Endodermal cell (in vitro differentiated cells): ENCODE data around the gene MAB21L4. TPM values are rescaled to one million over a fixed set of nuclear protein-coding genes. Genes with fewer than 3 reads are reported as not detected.
A peak's percentile ranks its signal among the peaks of the same experiment; 100 is the strongest.

Experiments
- DNase-seq: peaks from one replicate; pipeline ENCODE4 v3.0.0-alpha.2; 2017
- H3K27ac ChIP-seq: 2 replicates; pipeline ENCODE4 v1.5.1; 2013; ENCODE audit warnings: mild to moderate bottlenecking, low read depth, low read length, moderate library complexity
- H3K27me3 ChIP-seq: 2 replicates; pipeline ENCODE4 v1.6.1; 2013; ENCODE audit warnings: mild to moderate bottlenecking, low read length, moderate library complexity; ENCODE audit not compliant: insufficient read depth, control insufficient read depth, poor library complexity, severe bottlenecking
- H3K36me3 ChIP-seq: 2 replicates; pipeline ENCODE4 v1.7.0; 2013; ENCODE audit warnings: mild to moderate bottlenecking, low read length, moderate library complexity; ENCODE audit not compliant: control insufficient read depth, insufficient read depth
- H3K4me1 ChIP-seq: one replicate; pipeline ENCODE4 v1.7.0; 2013; ENCODE audit warnings: low read length; ENCODE audit not compliant: control insufficient read depth, insufficient read depth
- H3K4me3 ChIP-seq: 2 replicates; pipeline ENCODE4 v1.5.1; 2013; ENCODE audit warnings: mild to moderate bottlenecking, low read length, moderate library complexity
- H3K9ac ChIP-seq: 2 replicates; pipeline ENCODE4 v1.6.1; 2013; ENCODE audit warnings: mild to moderate bottlenecking, low read length, moderate library complexity; ENCODE audit not compliant: poor library complexity, severe bottlenecking; ENCODE audit errors: extremely low read depth
- H3K9me3 ChIP-seq: 2 replicates; pipeline ENCODE4 v1.6.1; 2013; ENCODE audit warnings: mild to moderate bottlenecking, low read length, moderate library complexity; ENCODE audit not compliant: control insufficient read depth
- H3K27ac Mint-ChIP-seq: 2 replicates; pipeline ENCODE4 v1.8.0; 2020; ENCODE audit warnings: mixed read lengths
- H3K27me3 Mint-ChIP-seq: 2 replicates; pipeline ENCODE4 v1.8.0; 2021; ENCODE audit warnings: mild to moderate bottlenecking, mixed read lengths; ENCODE audit not compliant: insufficient read depth
- H3K36me3 Mint-ChIP-seq: 2 replicates; pipeline ENCODE4 v1.8.0; 2020; ENCODE audit warnings: low read depth, mixed read lengths
- H3K4me1 Mint-ChIP-seq: 2 replicates; pipeline ENCODE4 v1.8.0; 2020; ENCODE audit warnings: mixed read lengths
- H3K4me3 Mint-ChIP-seq: 2 replicates; pipeline ENCODE4 v1.8.0; 2020; ENCODE audit warnings: mild to moderate bottlenecking, moderate library complexity, mixed read lengths
- H3K9me3 Mint-ChIP-seq: 2 replicates; pipeline ENCODE4 v1.8.0; 2020; ENCODE audit warnings: mild to moderate bottlenecking, mixed read lengths
- WGBS, 2 experiments: methylation state at CpG; one replicate each; pipeline versions ENCODE4 v1.1.5 to v1.1.7; 2013; ENCODE audit warnings: missing lambda C conversion rate in 2 of 2, mixed read lengths in 1 of 2; ENCODE audit not compliant: insufficient coverage in 1 of 2, insufficient read length in 1 of 2; 5-methylcytosine and 5-hydroxymethylcytosine counted together
- total RNA-seq, 2 donors: library from RNA; stranded (reverse); fragmentation: NEBNext Ultra II Directional in 1 of 2; extraction: Animal tissue kit (Norgen Biotek cat#: 25700) in 1 of 2; gene quantifications; 2 replicates in 1 of 2; 3 replicates in 1 of 2; pipeline ENCODE4 v1.2.1, GENCODE V29; 2021
- TF ChIP-seq, protein P1 (sequence below): fragments of 200-600 bp; sonication (generic); conservative IDR thresholded peaks from 2 replicates; pipeline ENCODE4 v1.5.0; 2021; ENCODE audit warnings: antibody characterized with exemption, mild to moderate bottlenecking

Gene MAB21L4
- total RNA-seq, 2 donors from 2014 or later = 0.31 TPM; not detected in 1

GRCh38 chr2:240913810-240914644 lies 18.1 kb upstream of the MAB21L4 start:
- H3K27ac Mint-ChIP-seq = no peak overlapping the region
- no peaks in the 10 kb centered on the region for H3K36me3 ChIP-seq
- no peaks in the 10 kb centered on the region for H3K36me3 Mint-ChIP-seq
- TF ChIP-seq, protein P1, sequence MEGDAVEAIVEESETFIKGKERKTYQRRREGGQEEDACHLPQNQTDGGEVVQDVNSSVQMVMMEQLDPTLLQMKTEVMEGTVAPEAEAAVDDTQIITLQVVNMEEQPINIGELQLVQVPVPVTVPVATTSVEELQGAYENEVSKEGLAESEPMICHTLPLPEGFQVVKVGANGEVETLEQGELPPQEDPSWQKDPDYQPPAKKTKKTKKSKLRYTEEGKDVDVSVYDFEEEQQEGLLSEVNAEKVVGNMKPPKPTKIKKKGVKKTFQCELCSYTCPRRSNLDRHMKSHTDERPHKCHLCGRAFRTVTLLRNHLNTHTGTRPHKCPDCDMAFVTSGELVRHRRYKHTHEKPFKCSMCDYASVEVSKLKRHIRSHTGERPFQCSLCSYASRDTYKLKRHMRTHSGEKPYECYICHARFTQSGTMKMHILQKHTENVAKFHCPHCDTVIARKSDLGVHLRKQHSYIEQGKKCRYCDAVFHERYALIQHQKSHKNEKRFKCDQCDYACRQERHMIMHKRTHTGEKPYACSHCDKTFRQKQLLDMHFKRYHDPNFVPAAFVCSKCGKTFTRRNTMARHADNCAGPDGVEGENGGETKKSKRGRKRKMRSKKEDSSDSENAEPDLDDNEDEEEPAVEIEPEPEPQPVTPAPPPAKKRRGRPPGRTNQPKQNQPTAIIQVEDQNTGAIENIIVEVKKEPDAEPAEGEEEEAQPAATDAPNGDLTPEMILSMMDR = peak; percentile 97
- H3K4me1 ChIP-seq = no peaks in the 10 kb centered on the region
- 40 to 57% methylated on average over 20 to 36 of the region's 36 CpGs for WGBS, 2 experiments
- no peak overlapping the region for H3K4me3 Mint-ChIP-seq
- no peaks in the 10 kb centered on the region for H3K9me3 ChIP-seq
- peaks cover 19% of the 10 kb centered on the region for H3K27me3 ChIP-seq
- no peak overlapping the region for H3K27ac ChIP-seq
- peaks cover 24% of the 10 kb centered on the region for H3K27me3 Mint-ChIP-seq
- no peaks in the 10 kb centered on the region for H3K4me1 Mint-ChIP-seq
- peak; percentile 95 for DNase-seq
- H3K9me3 Mint-ChIP-seq = no peaks in the 10 kb centered on the region
- no peak overlapping the region for H3K9ac ChIP-seq
- no peak overlapping the region for H3K4me3 ChIP-seq

GRCh38 chr2:240912878-240913809 lies 17.2 kb upstream of the MAB21L4 start:
- no peak overlapping the region for H3K4me3 Mint-ChIP-seq
- no peaks in the 10 kb centered on the region for H3K4me1 Mint-ChIP-seq
- H3K9me3 ChIP-seq = no peaks in the 10 kb centered on the region
- H3K9me3 Mint-ChIP-seq = no peaks in the 10 kb centered on the region
- no peak overlapping the region for H3K27ac ChIP-seq
- no peak overlapping the region for H3K27ac Mint-ChIP-seq
- no peak overlapping the region for H3K4me3 ChIP-seq
- no peak overlapping the region for H3K9ac ChIP-seq
- no peaks in the 10 kb centered on the region for H3K36me3 Mint-ChIP-seq
- peaks cover 19% of the 10 kb centered on the region for H3K27me3 ChIP-seq
- DNase-seq = no peak
- peaks cover 24% of the 10 kb centered on the region for H3K27me3 Mint-ChIP-seq
- no peaks in the 10 kb centered on the region for H3K4me1 ChIP-seq
- WGBS, 2 experiments = 84 to 90% methylated on average over 6 to 21 of the region's 21 CpGs
- no peaks in the 10 kb centered on the region for H3K36me3 ChIP-seq
- TF ChIP-seq, protein P1 = no peak

DNA sequence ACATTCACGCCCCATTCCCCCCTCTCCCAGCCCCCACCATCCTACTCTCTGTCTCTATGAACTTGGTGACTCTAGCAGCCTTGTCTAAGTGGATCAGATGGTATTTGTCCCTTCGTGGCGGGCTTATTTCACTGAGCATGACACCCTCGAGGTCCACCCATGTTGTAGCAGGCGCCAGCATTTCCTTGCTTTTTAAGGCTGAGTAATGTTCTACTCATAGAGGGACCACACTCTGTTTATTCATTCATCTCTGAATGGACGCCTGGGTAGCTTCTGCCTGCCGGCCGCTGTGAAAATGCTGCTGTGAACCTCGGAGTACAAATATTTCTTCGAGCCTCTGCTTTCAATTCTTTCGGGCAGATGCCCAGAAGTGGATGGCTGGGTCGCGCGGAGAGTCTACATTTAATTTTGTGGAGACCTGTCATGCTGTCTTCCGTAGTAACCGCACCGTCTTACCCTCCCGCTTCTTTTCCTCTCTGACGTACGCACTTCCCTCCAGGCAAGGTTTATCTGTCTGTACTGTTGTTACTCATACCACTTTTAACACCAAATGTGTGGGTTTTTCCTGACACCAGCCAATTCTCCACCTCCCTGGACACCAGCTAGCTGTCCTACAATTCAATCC lies 15.8 kb upstream of the MAB21L4 start:
- DNase-seq = no peak
- H3K27me3 Mint-ChIP-seq = peaks cover 30% of the 10 kb centered on the region
- H3K27ac Mint-ChIP-seq = no peak overlapping the region

More for the DNA sequence above, 15.8 kb upstream of the MAB21L4 start:
- Mint-ChIP-seq H3K4me3 (no peak overlapping the region), H3K36me3 (no peaks in the 10 kb centered on the region), H3K9me3 (no peaks in the 10 kb centered on the region), H3K4me1 (no peaks in the 10 kb centered on the region)
- Histone ChIP-seq H3K4me3 (no peak overlapping the region), H3K9ac (no peak overlapping the region), H3K9me3 (no peaks in the 10 kb centered on the region), H3K4me1 (no peaks in the 10 kb centered on the region), H3K27me3 (peaks cover 19% of the 10 kb centered on the region), H3K27ac (no peak overlapping the region), H3K36me3 (no peaks in the 10 kb centered on the region)
- TF ChIP-seq, protein P1 = no peak
- 87 to 93% methylated on average over 19 to 20 of the region's 20 CpGs for WGBS, 2 experiments
